ENCODE results near the gene CSMD2.
"Not testable (repeated sequence)": the region's sequence is repeated elsewhere in the genome, so short reads cannot be mapped to it uniquely, and the experiment has no call there.

CSMD2 gene

GRCh38 chr1:34052565-34052964 lies 112.5 kb downstream of the CSMD2 start:
- no peak for FAIRE-seq

- no peak for FAIRE-seq
These were observed 114.1 kb downstream of the CSMD2 start for GRCh38 chr1:34050709-34051485.

- no peak for FAIRE-seq
These were observed 115.0 kb downstream of the CSMD2 start for GRCh38 chr1:34049994-34050393.

DNA sequence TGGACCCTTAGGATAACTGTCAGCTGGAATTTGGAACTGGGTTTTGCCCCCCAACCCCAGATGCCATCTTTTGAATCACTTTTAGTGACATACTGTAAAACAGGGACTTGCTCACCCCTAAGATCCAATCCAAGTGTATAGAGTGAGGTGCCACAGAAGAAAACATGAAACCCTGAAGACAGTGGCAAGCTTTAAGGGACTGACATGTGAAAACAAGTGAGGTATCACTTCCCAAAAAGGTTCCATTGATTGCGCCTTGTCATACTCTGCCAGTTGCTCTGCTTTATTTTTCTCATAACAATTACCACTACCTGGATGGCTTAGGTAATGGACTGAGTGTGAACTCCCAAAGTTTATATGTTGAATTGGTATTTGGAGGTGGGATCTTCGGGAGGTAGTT lies 115.6 kb downstream of the CSMD2 start:
- no peak for FAIRE-seq

DNA sequence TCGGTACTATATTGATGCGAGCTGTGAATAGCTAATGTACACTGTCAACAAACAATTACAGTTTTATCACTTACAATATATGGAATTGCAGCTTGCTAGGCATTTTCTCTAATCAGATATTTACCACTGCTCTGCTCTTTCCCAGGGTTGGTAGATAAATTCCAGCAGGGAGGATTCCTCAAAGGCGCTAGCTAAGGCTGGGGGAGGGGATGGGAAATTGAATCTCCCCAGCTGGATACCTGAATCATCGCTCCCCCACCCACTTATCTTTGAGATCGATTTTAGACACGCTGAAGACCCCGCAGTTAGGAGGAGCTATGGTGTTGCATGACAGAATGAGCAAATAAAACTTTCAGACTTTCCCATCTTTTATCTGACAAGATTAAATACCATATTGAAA lies 127.2 kb downstream of the CSMD2 start:
- FAIRE-seq = no peak

DNA sequence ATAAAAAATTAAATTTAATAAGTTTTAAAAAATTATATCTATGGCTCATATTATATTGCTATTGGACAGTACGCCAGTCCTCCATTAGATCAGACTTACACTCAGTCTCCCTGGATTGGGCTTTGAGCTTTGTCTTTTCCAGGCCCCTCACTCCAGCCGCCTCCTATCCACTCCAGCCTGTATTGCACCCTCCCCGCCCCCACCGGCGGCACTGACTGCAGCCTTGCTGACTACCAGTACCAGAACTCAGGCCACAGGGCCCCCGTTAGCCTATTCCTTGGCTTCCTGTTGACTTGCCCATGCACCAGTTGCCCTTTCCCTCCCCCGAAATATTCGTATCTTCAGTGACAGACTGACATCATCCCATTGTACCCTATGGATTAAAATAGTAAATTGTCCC lies 127.9 kb downstream of the CSMD2 start:
- FAIRE-seq = no peak

GRCh38 chr1:34034036-34034435 lies 131.0 kb downstream of the CSMD2 start:
- no peak for FAIRE-seq

DNA sequence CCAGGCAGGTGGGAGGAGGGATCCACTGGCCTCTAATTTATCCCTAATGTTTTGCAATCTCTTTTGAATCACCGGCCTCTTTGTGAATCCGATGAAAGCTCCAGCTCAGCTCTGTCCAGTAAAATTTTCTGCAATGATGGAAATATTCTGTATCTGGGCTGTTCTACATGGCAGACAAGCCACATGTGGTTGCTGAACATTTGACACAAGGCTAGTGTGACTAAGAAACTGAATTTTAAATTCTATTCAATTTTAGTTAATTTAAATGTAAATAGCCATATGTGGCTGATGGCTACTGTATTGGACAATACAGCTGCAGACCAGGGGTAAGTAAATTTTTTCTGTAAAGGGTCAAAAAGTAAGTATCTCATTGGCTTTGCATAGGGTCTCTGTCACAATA lies 135.1 kb downstream of the CSMD2 start:
- FAIRE-seq = no peak

GRCh38 chr1:34029515-34029914 lies 135.5 kb downstream of the CSMD2 start:
- no peak for FAIRE-seq

- no peak for FAIRE-seq
These were observed 136.5 kb downstream of the CSMD2 start for GRCh38 chr1:34028381-34029055.

GRCh38 chr1:34025675-34026074 lies 139.4 kb downstream of the CSMD2 start:
- no peak for FAIRE-seq

DNA sequence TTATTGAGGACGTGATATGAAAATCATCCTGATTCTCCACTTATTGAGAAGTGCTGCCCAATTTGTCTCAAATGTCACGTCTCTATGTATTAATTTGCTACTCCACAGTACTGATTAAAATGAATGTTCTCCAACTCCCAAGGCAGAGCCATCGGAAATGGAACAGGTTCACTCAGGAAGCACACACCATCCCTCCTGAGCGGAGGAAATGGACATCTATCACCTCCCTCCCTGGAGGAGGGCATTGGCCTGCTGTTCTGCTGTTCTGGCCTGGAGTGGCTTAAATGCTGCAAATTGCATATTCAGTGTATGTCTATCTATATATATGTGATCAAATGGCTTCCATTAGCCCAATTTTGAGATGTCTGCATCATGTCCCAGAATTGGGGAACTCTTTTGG lies 140.5 kb downstream of the CSMD2 start:
- FAIRE-seq = no peak

DNA sequence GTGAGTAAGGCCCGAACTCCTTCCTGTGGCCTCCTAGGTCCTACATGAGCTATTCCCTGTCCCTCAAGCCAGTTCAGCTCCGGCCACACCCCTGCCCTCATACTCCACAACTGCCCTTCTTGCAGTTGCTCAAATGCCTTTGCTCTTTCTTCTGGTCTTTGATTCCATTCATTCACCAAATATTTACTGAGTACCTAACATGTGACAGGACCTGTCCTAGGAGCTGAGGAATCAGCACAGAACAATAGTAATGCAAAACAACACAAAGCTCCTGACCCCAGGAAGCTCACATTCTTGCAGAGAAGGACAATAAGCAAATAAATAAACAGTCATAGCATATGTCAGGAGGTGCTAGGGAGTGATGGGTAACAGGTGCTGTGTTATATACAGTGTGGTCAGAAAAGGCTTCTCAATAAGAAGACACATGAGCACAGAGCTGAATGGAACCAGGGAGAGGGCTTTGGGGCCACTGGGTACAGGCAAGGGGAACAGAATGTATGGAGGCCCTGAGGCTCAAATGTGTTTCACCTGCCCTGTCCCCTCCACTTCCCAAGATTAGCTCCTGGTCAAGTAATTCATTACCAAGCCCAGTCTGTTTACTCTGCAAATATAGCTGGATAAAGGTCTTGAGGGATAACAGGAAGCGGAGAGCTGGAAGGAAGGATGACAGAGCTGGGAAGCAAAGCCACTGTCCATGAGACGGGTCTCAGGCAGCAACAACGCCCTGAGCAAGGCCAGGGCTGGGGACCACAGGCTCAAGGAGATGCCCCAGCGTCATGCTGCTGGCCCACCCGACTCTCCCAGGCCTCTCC lies 145.1 kb downstream of the CSMD2 start:
- FAIRE-seq = no peak

GRCh38 chr1:34018285-34018684 lies 146.7 kb downstream of the CSMD2 start:
- FAIRE-seq = no peak

DNA sequence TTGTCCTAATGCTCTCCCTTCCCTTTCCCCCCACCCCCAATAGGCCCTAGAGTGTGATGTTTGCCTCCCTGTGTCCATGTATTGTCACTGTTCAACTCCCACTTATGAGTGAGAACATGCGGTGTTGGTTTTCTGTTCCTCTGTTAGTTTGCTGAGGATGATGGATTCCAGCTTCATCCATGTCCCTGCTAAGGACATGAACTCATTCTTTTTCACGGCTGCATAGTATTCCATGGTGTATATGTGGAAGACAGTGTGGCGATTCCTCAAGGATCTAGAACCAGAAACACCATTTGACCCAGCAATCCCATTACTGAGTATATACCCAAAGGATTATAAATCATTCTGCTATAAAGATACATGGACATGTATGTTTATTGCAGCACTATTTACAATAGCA lies 148.7 kb downstream of the CSMD2 start:
- not testable (repeated sequence) for FAIRE-seq

DNA sequence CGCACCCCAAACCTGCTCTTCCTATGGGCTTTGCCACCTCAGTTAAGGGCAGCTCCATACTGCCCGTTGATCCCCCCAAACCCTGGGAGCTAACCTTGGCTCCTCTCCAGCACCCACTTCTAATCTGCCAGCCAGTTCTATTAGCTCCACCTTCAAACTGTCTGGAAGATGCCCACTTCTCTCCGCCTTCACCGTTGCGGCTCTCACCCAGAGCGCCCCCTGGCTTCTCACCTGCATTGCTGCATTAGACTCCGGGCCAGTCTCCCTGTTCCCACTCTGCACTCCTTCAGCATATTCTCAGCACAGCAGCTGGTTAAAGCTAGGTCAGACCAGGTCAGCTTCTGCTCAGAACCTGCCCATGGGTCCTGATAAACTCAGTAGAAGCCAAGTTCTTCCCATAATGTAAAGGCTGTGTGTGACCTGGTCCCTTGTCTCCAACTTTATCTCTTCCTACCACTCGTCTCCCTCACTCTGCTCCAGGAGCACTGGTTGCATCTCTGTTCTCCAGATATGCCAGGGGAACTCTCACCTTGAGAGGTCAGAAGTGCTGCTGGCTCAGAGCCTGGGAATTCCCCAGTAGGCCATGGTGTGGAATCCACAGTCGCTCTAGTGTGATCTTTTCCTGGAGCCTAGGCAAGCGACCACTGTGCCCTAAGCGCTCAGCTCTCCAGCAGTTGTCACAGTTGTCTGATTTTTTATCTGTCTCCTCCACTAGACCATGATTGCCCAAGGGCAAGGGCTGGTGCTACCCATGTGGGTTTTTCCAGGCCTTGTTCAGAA lies 150.9 kb downstream of the CSMD2 start:
- no peak for FAIRE-seq

- no peak for FAIRE-seq
These were observed 151.9 kb downstream of the CSMD2 start for GRCh38 chr1:34013136-34013535.

DNA sequence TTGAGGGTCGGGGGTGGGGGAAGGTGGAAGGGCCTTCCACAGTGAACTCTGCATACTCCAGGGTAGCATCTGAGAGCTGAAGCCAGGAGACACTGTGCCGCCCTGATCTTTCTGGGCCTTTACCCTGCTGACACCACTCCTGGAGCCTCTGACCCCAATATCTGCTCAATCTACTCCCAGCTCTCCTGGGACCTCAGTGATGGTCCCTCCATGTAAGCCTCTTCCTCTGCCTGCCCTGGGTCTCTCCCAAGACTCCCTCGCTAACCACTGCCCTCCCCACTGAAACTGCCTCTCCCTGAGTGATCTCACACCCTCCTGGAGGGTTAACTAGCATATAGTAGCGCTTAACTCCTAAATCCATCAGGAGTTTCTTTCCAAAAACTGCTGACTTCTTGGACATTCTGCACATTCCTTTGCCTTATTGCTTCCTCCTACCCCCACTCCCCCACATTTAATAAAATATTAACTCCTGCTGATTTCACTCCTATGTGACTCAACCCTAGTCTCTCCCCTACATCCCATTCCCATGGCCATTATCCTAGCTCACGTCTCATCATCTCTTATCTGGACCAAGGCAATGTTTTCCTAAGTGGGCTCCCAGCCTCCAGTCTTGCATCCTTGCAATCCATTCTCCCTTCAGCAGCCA lies 155.6 kb downstream of the CSMD2 start:
- no peak for FAIRE-seq

GRCh38 chr1:34007760-34008159 lies 157.3 kb downstream of the CSMD2 start:
- FAIRE-seq = no peak

DNA sequence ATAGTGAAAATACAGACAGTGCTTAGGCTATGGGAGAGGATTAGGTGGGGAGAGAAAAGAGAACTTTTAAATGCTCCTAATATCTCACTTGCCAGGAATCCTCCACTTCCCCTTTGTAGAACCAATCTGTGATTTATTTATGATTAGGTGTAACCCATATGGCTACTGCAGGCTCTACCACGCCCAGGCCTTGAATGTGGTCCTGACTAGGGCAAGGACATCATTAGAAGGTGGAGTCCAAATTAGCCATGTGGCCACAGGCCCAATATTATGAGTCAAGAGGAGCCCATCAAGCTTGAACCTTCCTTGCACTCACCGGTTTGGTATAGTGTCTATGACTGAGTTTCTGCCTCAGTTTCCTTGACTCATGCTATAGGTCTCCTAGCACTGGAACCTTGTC lies 159.7 kb downstream of the CSMD2 start:
- no peak for FAIRE-seq

DNA sequence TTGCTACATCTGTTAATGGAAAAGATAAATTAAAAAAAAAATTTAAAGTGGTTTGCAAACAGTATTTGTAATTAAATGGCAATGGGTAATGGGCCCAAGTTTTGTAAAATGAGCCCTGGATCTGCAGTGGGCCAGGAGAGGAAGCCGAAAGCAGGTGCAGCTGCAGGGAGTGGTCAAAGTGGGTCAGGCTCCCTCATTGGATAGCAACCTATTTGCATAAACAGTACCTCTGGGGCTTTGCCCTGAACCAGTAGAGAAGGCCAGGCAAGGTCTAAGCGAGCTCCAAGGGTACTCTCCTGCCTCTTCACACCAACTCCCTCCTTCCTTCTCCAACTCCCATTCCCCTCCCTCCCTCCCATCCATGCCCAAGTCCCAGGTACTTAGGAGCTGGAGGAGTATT lies 162.2 kb downstream of the CSMD2 start:
- FAIRE-seq = no peak
